Astrocyte (in vitro differentiated cells and primary cell): Measurements from ENCODE around the gene PAK4. TPM values are rescaled to one million over a fixed set of nuclear protein-coding genes. Genes with fewer than 3 reads are reported as not detected.

Experiments
- DNase-seq: peaks from one replicate; pipeline ENCODE4 v3.0.0-alpha.2; 2010; ENCODE audit warnings: low read depth
- FAIRE-seq: peaks from 2 replicates; lab custom pipeline; 2011; peaks lifted over from hg19 to GRCh38; lab: Jason Lieb, UNC
- H2AFZ ChIP-seq: 2 replicates; pipeline ENCODE4 v1.6.0; 2012; ENCODE audit warnings: low read depth, low read length, inconsistent platforms
- H3K27ac ChIP-seq: 2 replicates; pipeline ENCODE4 v1.5.1; 2011; ENCODE audit warnings: low read depth, low read length, inconsistent platforms
- H3K27me3 ChIP-seq: 2 replicates; pipeline ENCODE4 v1.6.0; 2011; ENCODE audit warnings: low read length, inconsistent platforms; ENCODE audit not compliant: insufficient read depth
- H3K36me3 ChIP-seq: 2 replicates; pipeline ENCODE4 v1.5.1; 2011; ENCODE audit warnings: low read length, inconsistent platforms; ENCODE audit not compliant: insufficient read depth
- H3K4me1 ChIP-seq: 2 replicates; pipeline ENCODE4 v1.5.1; 2011; ENCODE audit warnings: low read length, inconsistent platforms; ENCODE audit not compliant: insufficient read depth
- H3K4me2 ChIP-seq: 2 replicates; pipeline ENCODE4 v1.6.0; 2012; ENCODE audit warnings: low read length, inconsistent platforms
- H3K4me3 ChIP-seq: 2 replicates; pipeline ENCODE4 v1.5.1; 2011; ENCODE audit warnings: low read depth, mild to moderate bottlenecking, low read length, inconsistent platforms; ENCODE audit not compliant: insufficient read depth
- H3K79me2 ChIP-seq: 2 replicates; pipeline ENCODE4 v1.6.0; 2012; ENCODE audit warnings: mild to moderate bottlenecking, low read length, inconsistent platforms; ENCODE audit not compliant: insufficient read depth
- H3K9ac ChIP-seq: 2 replicates; pipeline ENCODE4 v1.6.0; 2012; ENCODE audit warnings: mild to moderate bottlenecking, low read length, inconsistent platforms
- H3K9me3 ChIP-seq: 2 replicates; pipeline ENCODE4 v1.5.1; 2012; ENCODE audit warnings: low read depth, mild to moderate bottlenecking, low read length, inconsistent platforms; ENCODE audit not compliant: insufficient read depth
- H4K20me1 ChIP-seq: 2 replicates; pipeline ENCODE4 v1.6.0; 2012; ENCODE audit warnings: low read length, inconsistent platforms; ENCODE audit not compliant: insufficient read depth
- H3K27ac Mint-ChIP-seq: one replicate; pipeline ENCODE4 v1.8.0; 2021; ENCODE audit warnings: mild to moderate bottlenecking, mixed read lengths; ENCODE audit not compliant: unreplicated experiment
- H3K27me3 Mint-ChIP-seq: one replicate; pipeline ENCODE4 v1.8.0; 2021; ENCODE audit warnings: low read depth, mixed read lengths; ENCODE audit not compliant: unreplicated experiment
- H3K36me3 Mint-ChIP-seq: one replicate; pipeline ENCODE4 v1.8.0; 2021; ENCODE audit warnings: low read depth, mixed read lengths; ENCODE audit not compliant: unreplicated experiment
- H3K4me1 Mint-ChIP-seq: one replicate; pipeline ENCODE4 v1.8.0; 2021; ENCODE audit warnings: low read depth, mixed read lengths; ENCODE audit not compliant: unreplicated experiment
- H3K4me3 Mint-ChIP-seq: one replicate; pipeline ENCODE4 v1.8.0; 2021; ENCODE audit warnings: mild to moderate bottlenecking, moderate library complexity, mixed read lengths; ENCODE audit not compliant: unreplicated experiment
- H3K9me3 Mint-ChIP-seq: one replicate; pipeline ENCODE4 v1.8.0; 2021; ENCODE audit warnings: mild to moderate bottlenecking, mixed read lengths; ENCODE audit not compliant: unreplicated experiment
- EZH2 ChIP-seq: IDR thresholded peaks from 2 replicates; pipeline ENCODE4 v1.6.1; 2012; ENCODE audit warnings: mild to moderate bottlenecking, low read length, inconsistent platforms; ENCODE audit not compliant: insufficient read depth
- total RNA-seq: library from RNA; stranded (reverse); gene quantifications from 2 replicates; pipeline ENCODE4 v1.2.1, GENCODE V29; 2021
- TF ChIP-seq, protein P1 (sequence below): IDR thresholded peaks from 2 replicates; pipeline ENCODE4 v1.5.1; 2011; ENCODE audit warnings: low read depth, mild to moderate bottlenecking, inconsistent platforms, low read length, moderate library complexity; ENCODE audit not compliant: insufficient read depth

Gene PAK4
- total RNA-seq, 1 donor from 2014 or later = 48.0 TPM

DNA sequence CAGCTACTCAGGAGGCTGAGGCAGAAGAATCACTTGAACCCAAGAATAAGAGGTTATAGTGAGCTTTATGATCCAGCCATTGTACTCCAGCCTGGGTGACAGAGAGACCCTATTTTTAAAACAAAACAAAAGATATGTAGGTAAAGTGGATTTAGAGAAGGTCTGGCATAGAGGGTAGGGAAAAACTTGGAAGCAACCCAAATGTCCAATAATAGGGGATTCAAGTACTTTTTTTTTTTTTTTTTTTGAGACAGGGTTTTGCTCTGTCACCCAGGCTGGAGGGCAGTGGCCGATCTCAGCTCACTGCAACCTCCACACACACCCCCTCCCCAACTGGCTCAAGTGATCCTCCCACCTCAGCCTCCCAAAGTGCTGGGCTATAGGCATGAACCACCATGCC is 5.8 kb upstream of the PAK4 start:
- Histone ChIP-seq H3K36me3 (no peaks in the 10 kb centered on the region), H3K4me2 (no peak overlapping the region), H3K27me3 (peaks cover 5% of the 10 kb centered on the region), H3K79me2 (no peaks in the 10 kb centered on the region), H4K20me1 (no peaks in the 10 kb centered on the region), H3K4me3 (no peak overlapping the region), H3K9ac (no peak overlapping the region), H3K9me3 (no peaks in the 10 kb centered on the region), H3K27ac (no peak overlapping the region), H3K4me1 (no peaks in the 10 kb centered on the region), H2AFZ (no peak overlapping the region)
- H3K36me3 Mint-ChIP-seq = no peaks in the 10 kb centered on the region
- H3K9me3 Mint-ChIP-seq = no peaks in the 10 kb centered on the region
- no peak overlapping the region for H3K27ac Mint-ChIP-seq
- peaks cover 2% of the 10 kb centered on the region for H3K4me1 Mint-ChIP-seq
- no peak overlapping the region for H3K4me3 Mint-ChIP-seq
- peaks cover 10% of the 10 kb centered on the region for H3K27me3 Mint-ChIP-seq
- no peak for TF ChIP-seq EZH2
- TF ChIP-seq, protein P1, sequence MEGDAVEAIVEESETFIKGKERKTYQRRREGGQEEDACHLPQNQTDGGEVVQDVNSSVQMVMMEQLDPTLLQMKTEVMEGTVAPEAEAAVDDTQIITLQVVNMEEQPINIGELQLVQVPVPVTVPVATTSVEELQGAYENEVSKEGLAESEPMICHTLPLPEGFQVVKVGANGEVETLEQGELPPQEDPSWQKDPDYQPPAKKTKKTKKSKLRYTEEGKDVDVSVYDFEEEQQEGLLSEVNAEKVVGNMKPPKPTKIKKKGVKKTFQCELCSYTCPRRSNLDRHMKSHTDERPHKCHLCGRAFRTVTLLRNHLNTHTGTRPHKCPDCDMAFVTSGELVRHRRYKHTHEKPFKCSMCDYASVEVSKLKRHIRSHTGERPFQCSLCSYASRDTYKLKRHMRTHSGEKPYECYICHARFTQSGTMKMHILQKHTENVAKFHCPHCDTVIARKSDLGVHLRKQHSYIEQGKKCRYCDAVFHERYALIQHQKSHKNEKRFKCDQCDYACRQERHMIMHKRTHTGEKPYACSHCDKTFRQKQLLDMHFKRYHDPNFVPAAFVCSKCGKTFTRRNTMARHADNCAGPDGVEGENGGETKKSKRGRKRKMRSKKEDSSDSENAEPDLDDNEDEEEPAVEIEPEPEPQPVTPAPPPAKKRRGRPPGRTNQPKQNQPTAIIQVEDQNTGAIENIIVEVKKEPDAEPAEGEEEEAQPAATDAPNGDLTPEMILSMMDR = no peak
- no peak for DNase-seq
- FAIRE-seq = no peak

GRCh38 chr19:39122934-39123731 is 2.5 kb upstream of the PAK4 start:
- H4K20me1 ChIP-seq = peaks cover 18% of the 10 kb centered on the region
- Mint-ChIP-seq H3K36me3 (no peaks in the 10 kb centered on the region), H3K27me3 (peaks cover 2% of the 10 kb centered on the region), H3K9me3 (peaks cover 1% of the 10 kb centered on the region), H3K4me3 (no peak overlapping the region), H3K27ac (no peak overlapping the region), H3K4me1 (peaks cover 12% of the 10 kb centered on the region)
- no peak overlapping the region for H3K27ac ChIP-seq
- TF ChIP-seq EZH2 = no peak
- TF ChIP-seq, protein P1 = no peak
- no peak overlapping the region for H3K4me2 ChIP-seq
- no peaks in the 10 kb centered on the region for H3K27me3 ChIP-seq
- peaks cover 12% of the 10 kb centered on the region for H3K4me1 ChIP-seq
- no peaks in the 10 kb centered on the region for H3K9me3 ChIP-seq
- no peaks in the 10 kb centered on the region for H3K36me3 ChIP-seq
- no peak overlapping the region for H3K9ac ChIP-seq
- H3K4me3 ChIP-seq = no peak overlapping the region
- no peak overlapping the region for H2AFZ ChIP-seq
- DNase-seq (no peak), FAIRE-seq (no peak)
- H3K79me2 ChIP-seq = peaks cover 24% of the 10 kb centered on the region
